Epithelial cell of prostate (primary cell): Measurements from ENCODE around the gene RPP40.
A peak's percentile ranks its signal among the peaks of the same experiment; 100 is the strongest.
"Not testable (repeated sequence)": the region's sequence is repeated elsewhere in the genome, so short reads cannot be mapped to it uniquely, and the experiment has no call there.

ENCODE experiments used
- DNase-seq: peaks from one replicate; pipeline ENCODE4 v3.0.0-alpha.2; 2011; ENCODE audit warnings: low read depth, low spot score
- H3K27ac ChIP-seq: fragments of 450-650 bp; 2 replicates; pipeline ENCODE4 v1.5.1; 2017; ENCODE audit warnings: mild to moderate bottlenecking

The RPP40 gene

GRCh38 chr6:5003604-5004372, at the start of gene RPP40:
TSS of gene RPP40 (minus strand) at chr6:5004037. CDS start at chr6:5004002, 35 bp downstream.
- peak; percentile 86 for DNase-seq
- peak within 1 kb of the TSS; percentile 35 for H3K27ac ChIP-seq

GRCh38 chr6:5053038-5053437, 49.2 kb upstream of the RPP40 start:
- no peak overlapping the region for H3K27ac ChIP-seq
- no peak for DNase-seq

GRCh38 chr6:5051394-5051793, 47.6 kb upstream of the RPP40 start:
- no peak for DNase-seq
- no peak overlapping the region for H3K27ac ChIP-seq

DNA sequence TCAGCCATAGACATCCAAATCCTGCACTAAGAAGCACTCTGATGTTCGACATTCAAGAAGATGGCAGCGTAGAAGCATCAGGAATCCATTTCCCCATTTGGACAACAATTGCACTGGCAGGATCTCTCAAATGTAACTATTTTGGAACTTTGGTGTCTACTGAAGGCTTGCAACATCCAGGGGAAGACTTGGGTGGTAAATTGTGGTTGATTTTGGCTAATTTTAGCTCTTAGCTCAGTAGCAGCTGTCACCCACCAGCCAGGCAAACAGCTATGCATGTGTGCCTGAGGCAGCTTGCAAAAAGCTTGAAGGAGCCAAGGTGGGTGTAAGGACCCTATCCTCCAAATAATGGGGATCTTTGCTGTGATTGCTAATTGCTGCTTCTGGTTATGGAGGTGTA, 46.2 kb upstream of the RPP40 start:
- no peak overlapping the region for H3K27ac ChIP-seq
- no peak for DNase-seq

DNA sequence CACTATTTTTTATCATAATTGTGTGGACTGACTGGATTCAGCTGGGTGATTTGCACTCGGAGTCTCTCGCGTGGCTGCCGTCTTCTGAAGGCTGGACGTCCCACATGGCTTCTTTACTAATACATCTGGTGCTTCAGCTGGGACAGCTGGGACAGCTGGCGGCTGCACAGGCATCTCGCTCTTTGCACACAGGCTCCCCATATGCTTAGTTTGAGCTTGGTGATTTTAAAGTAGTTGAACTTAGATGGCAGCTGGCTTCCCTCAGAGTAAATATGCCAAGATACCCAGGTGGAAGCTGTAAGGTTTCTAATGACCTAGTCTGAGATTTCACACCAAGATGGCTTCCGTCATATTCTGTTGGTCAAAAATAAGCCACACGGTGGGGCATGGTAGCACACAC, 42.6 kb upstream of the RPP40 start:
- DNase-seq, result no peak

DNA sequence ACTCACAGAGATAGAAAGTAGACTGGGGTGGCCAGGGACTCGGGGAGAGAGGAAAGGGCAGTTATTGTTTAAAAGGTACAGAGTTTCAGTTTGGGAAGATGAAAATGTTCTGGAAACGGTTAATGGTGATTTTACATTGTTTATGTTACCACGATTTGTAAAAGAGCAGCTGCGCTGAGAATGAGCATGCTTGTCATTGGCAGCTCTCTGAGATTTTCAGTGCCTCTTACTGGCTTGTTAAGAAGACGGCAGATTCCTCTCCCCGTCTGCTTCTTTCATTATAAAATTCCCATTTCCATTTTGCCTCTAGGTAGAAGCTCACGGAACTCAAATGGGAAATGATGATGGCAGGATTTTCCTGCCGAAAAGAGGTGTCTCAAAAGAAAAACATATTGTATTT, 41.6 kb upstream of the RPP40 start:
- H3K27ac ChIP-seq, result no peak overlapping the region
- no peak for DNase-seq

More for the DNA sequence above, 42.6 kb upstream of the RPP40 start:
- H3K27ac ChIP-seq, result no peak overlapping the region

DNA sequence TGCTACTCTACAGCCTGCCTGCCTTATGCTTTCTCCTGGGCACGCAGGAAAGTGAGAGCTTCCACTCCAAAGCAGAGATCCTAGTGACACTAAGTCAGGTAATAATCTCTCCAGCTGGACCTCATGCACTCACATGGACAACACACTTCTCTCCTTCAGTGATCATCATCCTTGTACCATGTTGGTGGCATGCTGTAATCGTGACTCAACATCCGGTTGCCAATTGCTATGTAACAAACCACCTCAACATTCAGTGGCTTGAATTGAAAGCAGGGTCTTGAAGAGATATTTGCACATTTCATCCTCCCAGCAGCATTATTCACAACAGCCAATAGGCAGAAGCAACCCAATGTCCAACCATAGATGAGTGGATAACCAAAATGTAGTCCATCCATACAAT, 41.0 kb upstream of the RPP40 start:
- DNase-seq, result no peak
- no peak overlapping the region for H3K27ac ChIP-seq

- H3K27ac ChIP-seq, result no peak overlapping the region
- DNase-seq, result no peak
Observed at GRCh38 chr6:5042436-5042835, 38.6 kb upstream of the RPP40 start.

DNA sequence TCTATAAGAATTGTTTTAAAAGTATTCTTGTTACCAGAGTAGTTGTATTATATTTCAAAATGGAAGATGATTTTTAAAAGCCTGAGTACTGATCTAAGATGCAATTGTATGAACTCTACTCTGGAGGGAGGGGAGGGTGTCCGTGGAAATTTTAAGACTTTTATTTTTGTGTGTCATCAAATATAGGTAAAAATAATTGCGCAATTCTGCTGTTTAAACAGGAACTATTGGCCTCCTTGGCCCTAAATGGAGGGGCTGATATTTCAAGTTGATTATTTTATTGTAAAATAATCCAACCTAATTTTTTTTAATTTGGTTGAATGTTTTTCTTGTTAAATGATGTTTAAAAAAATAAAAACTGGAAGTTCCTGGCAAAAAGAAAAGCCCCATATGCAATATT, 38.1 kb upstream of the RPP40 start:
- no peak for DNase-seq
- no peak overlapping the region for H3K27ac ChIP-seq

DNA sequence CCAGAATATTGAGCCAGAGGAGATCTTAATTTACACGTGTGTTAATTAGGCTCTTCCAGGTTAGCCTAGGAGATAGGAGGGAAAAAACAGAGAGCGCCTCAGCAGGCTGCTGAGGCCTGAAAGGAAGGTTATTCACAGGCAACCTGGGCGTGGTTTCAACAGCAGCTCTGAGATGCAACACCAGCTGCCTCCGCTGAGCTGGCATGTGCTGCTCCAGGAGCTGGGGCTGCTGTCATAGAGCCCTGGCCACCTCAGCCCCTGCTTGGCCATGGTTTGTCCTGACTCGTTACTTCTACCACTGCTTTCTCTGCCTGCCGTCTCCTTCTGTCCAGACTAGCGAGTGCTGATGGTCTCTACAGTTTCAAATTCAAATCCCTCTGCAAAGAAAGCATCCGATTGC, 32.4 kb upstream of the RPP40 start:
- no peak overlapping the region for H3K27ac ChIP-seq
- no peak for DNase-seq

DNA sequence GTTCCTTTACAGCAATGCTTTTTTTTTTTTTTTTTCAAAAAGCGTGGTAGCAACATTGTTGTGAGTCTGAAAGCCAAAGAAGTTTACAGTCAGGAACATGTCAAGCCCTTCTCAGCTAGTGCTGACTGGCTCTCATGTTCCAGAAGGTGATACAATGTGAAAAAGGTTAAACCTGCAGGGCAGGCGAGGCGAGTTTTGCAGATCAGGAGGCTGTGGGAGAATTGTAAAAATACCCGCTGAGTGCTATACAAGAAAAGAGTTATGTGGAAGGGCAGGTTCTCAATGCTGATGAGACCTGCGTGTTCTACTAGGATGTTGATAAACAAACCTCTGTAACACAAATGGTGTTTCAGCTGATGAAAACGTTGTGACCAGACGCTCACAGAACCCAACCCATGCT, 30.9 kb upstream of the RPP40 start:
- DNase-seq, result peak; percentile 33
- no peak overlapping the region for H3K27ac ChIP-seq

DNA sequence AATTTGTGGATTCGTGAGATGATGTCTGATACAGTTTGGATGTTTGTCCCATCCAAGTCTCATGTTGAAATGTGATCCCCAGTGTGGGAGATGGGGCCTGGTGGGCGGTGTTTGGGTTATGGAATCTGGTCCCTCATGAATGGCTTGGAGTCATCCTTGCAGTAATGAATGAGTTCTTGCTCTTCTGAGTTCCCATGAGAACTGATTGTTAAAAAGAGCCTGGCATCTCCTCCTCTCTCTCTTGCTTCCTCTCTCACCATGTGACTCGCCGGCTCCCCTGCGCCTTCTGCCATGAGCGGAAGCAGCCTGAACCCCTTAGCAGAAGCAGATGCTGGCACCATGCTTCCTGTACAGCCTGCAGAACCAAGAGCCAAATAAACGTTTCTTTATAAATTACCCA, 30.5 kb upstream of the RPP40 start:
- H3K27ac ChIP-seq, result no peak overlapping the region
- no peak for DNase-seq

- not testable (repeated sequence) for DNase-seq, H3K27ac ChIP-seq
Observed at GRCh38 chr6:5033214-5033904, 29.5 kb upstream of the RPP40 start.

GRCh38 chr6:5032706-5033105, 28.9 kb upstream of the RPP40 start:
- not testable (repeated sequence) for DNase-seq, H3K27ac ChIP-seq

GRCh38 chr6:5031150-5031549, 27.3 kb upstream of the RPP40 start:
- no peak overlapping the region for H3K27ac ChIP-seq
- no peak for DNase-seq

- no peak overlapping the region for H3K27ac ChIP-seq
- DNase-seq, result no peak
Observed at GRCh38 chr6:5030596-5031136, 26.8 kb upstream of the RPP40 start.

DNA sequence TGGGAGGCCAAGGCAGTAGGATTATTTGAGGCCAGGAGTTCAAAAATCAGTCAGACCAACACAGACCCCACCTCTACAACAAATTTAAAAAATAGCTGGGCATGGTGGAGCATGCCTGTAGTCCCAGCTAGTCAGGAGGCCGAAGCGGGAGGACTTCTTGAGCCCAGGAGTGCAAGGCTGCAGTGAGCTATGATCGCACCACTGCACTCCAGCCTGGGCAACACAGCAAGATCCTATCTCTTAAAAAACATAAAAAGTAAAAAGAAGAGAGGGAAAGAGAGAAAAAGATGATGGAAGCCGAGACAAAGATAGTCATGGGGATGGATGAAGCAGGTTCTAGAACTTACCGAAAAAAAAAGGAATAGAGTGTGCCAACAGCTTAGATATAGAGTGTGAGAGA, 25.8 kb upstream of the RPP40 start:
- H3K27ac ChIP-seq, result no peak overlapping the region
- no peak for DNase-seq

DNA sequence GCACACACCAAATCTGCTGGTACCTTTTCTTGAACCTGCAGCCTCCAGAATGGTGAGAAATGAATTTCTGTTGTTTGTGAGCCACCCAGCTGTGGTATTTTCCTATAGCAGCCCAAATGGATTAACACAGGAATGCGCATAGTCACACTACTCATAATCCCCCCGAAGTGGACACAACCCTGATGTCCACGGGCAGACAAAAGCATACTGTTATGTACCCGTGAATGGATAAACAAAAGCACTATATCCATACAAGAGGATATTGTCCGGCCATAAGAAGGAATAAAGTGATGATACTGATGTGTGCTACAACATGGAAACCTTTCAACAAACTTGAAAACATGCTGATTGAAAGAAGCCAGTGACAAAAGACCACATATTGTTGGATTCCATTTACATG, 25.1 kb upstream of the RPP40 start:
- DNase-seq, result no peak

GRCh38 chr6:5028301-5028700, 24.5 kb upstream of the RPP40 start:
- H3K27ac ChIP-seq, result no peak overlapping the region
- DNase-seq, result no peak

More for the DNA sequence above, 25.1 kb upstream of the RPP40 start:
- no peak overlapping the region for H3K27ac ChIP-seq

DNA sequence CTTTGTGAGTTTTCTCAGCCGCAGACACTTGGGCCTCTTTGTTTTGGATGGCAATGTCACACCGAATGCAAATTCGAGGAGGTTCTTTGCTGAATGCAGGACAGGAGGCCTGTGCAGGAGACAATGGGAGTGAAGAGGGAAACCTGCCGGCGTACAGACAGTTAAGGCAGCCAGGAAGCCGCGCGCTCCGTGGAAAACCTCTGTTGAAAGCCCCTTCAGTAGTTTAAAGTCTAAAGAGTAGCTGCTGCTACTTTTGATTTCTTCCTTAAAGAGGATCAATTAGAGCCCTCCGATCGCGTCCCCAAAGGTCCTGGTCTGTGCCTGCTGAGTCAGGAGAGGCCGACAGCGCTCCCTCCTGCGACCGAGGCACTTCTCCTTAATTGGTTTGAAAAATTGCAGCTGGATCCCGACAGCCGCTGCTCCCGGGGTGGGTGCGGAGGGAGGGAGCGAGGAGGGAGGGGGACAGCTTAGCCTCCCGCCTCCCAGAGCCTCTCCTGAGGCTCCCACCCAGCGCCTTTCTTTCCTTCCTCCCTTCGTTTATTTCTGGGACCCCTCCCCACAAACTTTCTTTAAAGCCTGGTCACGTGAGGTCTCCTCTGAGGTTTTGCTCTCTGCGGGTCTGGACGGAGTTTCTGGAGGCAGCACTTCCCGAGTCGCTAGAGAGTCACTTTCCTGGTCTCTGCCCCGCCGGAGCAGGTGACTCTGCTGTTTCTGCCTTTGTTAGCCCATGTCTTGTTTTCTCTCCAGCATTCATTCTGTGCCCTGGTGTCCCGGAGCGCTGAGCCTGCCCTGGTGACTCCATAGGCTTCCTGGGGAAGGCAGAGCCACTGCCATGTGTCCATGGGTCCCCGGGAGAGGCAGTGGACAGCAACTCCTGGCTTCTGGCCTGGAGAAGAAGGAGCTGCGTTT, 22.3 kb upstream of the RPP40 start:
- no peak overlapping the region for H3K27ac ChIP-seq
- DNase-seq, result no peak

GRCh38 chr6:5023923-5024322, 20.1 kb upstream of the RPP40 start:
- DNase-seq, result no peak
- H3K27ac ChIP-seq, result no peak overlapping the region
